HepG2 (cell line): Measurements from ENCODE around the gene ARIH2. TPM values are rescaled to one million over a fixed set of nuclear protein-coding genes. Genes with fewer than 3 reads are reported as not detected.

ENCODE experiments used
- ATAC-seq: fragments of 200-7000 bp; cut with Tn5 transposase; 3 replicates; pipeline ENCODE4 v1.9.1; 2020; ENCODE audit warnings: mild to moderate bottlenecking, moderate library complexity
- BruUV-seq: library from RNA; stranded (reverse); fragments of 400-500 nt; replicated peaks from 2 replicates; lab custom pipeline; 2021; lab: Mats Ljungman, UMichigan
- CTCF ChIA-PET: fragments of 300-600 bp; formaldehyde crosslinking; extraction: SDS; loops from one replicate; lab custom pipeline; 2021; ENCODE audit warnings: low total read pairs, inconsistent platforms, low intra/inter-chr PET ratio; lab: Yijun Ruan, JAX
- POLR2A ChIA-PET: fragments of 350-600 bp; sonication (Branson Sonifier 250); formaldehyde crosslinking; loops from one replicate; lab custom pipeline; 2020; ENCODE audit warnings: antibody characterized with exemption, inconsistent platforms; lab: Yijun Ruan, JAX
- DNase-seq: peaks from one replicate; pipeline ENCODE4 v3.0.0-alpha.2; 2015; ENCODE audit warnings: low spot score
- FAIRE-seq: peaks from 3 replicates; lab custom pipeline; 2011; peaks lifted over from hg19 to GRCh38; lab: Jason Lieb, UNC
- H2AFZ ChIP-seq: one replicate; pipeline ENCODE4 v1.6.1; 2011; ENCODE audit warnings: low read length, inconsistent platforms
- H3K27ac ChIP-seq: fragments of 300-600 bp; 3 replicates; pipeline ENCODE4 v1.8.0; 2011; ENCODE audit warnings: mixed run types, mild to moderate bottlenecking, mixed read lengths, low read length, inconsistent platforms; ENCODE audit not compliant: insufficient read depth; ENCODE audit errors: extremely low read length
- H3K27me3 ChIP-seq, 2 experiments: fragments of 200-600 bp in 1 of 2; 2 replicates in 1 of 2; 3 replicates in 1 of 2; pipeline versions ENCODE4 v1.6.0 to v1.8.0; 2011; ENCODE audit warnings: low read length in 2 of 2, mild to moderate bottlenecking in 2 of 2, moderate library complexity in 2 of 2, inconsistent platforms in 1 of 2; ENCODE audit not compliant: insufficient read depth in 2 of 2, control insufficient read depth in 1 of 2
- H3K36me3 ChIP-seq, 2 experiments: fragments of 200-600 bp in 1 of 2; replicated peaks in 1 of 2; 2 replicates in 1 of 2; 3 replicates in 1 of 2; pipeline versions ENCODE4 v1.5.1 to v1.8.0; 2011; ENCODE audit warnings: low read length in 2 of 2, inconsistent platforms in 1 of 2; ENCODE audit not compliant: insufficient read depth in 2 of 2, control insufficient read depth in 1 of 2
- H3K4me1 ChIP-seq: 2 replicates; pipeline ENCODE4 v1.5.1; 2012; ENCODE audit warnings: low read length, inconsistent platforms; ENCODE audit not compliant: insufficient read depth
- H3K4me2 ChIP-seq: 2 replicates; pipeline ENCODE4 v1.6.0; 2011; ENCODE audit warnings: low read depth, low read length, inconsistent platforms
- H3K4me3 ChIP-seq, 3 experiments: fragments of 200-600 bp in 1 of 3; sonication (generic), shearing (Covaris generic) in 1 of 3; replicated peaks in 1 of 3; 2 replicates each; pipeline ENCODE4 v1.5.1; 2011 to 2016; ENCODE audit warnings: low read length in 3 of 3, inconsistent platforms in 2 of 3, low read depth in 2 of 3, mild to moderate bottlenecking in 2 of 3, control low read depth in 1 of 3, mixed read lengths in 1 of 3; ENCODE audit not compliant: insufficient read depth in 1 of 3
- H3K79me2 ChIP-seq: one replicate; pipeline ENCODE4 v1.6.1; 2011; ENCODE audit warnings: low read length, inconsistent platforms; ENCODE audit not compliant: insufficient read depth
- H3K9ac ChIP-seq: 2 replicates; pipeline ENCODE4 v1.6.0; 2011; ENCODE audit warnings: mild to moderate bottlenecking, low read depth, low read length, inconsistent platforms; ENCODE audit not compliant: insufficient read depth
- H3K9me3 ChIP-seq: 2 replicates; pipeline ENCODE4 v1.5.1; 2012; ENCODE audit warnings: mild to moderate bottlenecking, low read length
- H4K20me1 ChIP-seq: 2 replicates; pipeline ENCODE4 v1.6.0; 2011; ENCODE audit warnings: inconsistent platforms, mild to moderate bottlenecking, low read length, moderate library complexity; ENCODE audit not compliant: insufficient read depth
- DNMT1 ChIP-seq: sonication (generic); formaldehyde crosslinking; IDR thresholded peaks from 2 replicates; pipeline ENCODE4 v1.5.1; 2020; ENCODE audit warnings: mild to moderate bottlenecking, missing genetic modification reagents
- EED ChIP-seq: sonication (generic); formaldehyde crosslinking; IDR thresholded peaks from 2 replicates; pipeline ENCODE4 v1.5.0; 2020; ENCODE audit warnings: mild to moderate bottlenecking, missing genetic modification reagents
- GPBP1L1 ChIP-seq: sonication (generic); formaldehyde crosslinking; IDR thresholded peaks from 2 replicates; pipeline ENCODE4 v1.5.0; 2020; ENCODE audit warnings: mild to moderate bottlenecking, missing genetic modification reagents
- HNRNPL ChIP-seq: fragments of 200-400 bp; formaldehyde crosslinking; IDR thresholded peaks from 2 replicates; pipeline ENCODE4 v1.6.1; 2017; ENCODE audit warnings: mild to moderate bottlenecking, low read depth, low read length
- HOXA5 ChIP-seq: sonication (generic); formaldehyde crosslinking; IDR thresholded peaks from 2 replicates; pipeline ENCODE4 v1.4.0; 2020; ENCODE audit warnings: missing genetic modification reagents
- JARID2 ChIP-seq: sonication (generic); formaldehyde crosslinking; IDR thresholded peaks from 2 replicates; pipeline ENCODE4 v1.8.1; 2023; ENCODE audit warnings: missing genetic modification reagents, inconsistent platforms; ENCODE audit not compliant: insufficient replicate concordance
- NR0B2 ChIP-seq: sonication (generic); formaldehyde crosslinking; IDR thresholded peaks from 2 replicates; pipeline ENCODE4 v1.4.0; 2020; ENCODE audit warnings: mild to moderate bottlenecking, missing genetic modification reagents
- REL ChIP-seq: sonication (generic); formaldehyde crosslinking; conservative IDR thresholded peaks from 2 replicates; pipeline ENCODE4 v1.8.0; 2022; ENCODE audit warnings: mild to moderate bottlenecking, missing genetic modification reagents, moderate library complexity
- ZKSCAN5 ChIP-seq: sonication (generic); formaldehyde crosslinking; IDR thresholded peaks from 2 replicates; pipeline ENCODE4 v1.5.1; 2020; ENCODE audit warnings: mild to moderate bottlenecking, missing genetic modification reagents
- ZNF264 ChIP-seq: sonication (generic); formaldehyde crosslinking; IDR thresholded peaks from 2 replicates; pipeline ENCODE4 v1.4.0; 2020; ENCODE audit warnings: missing genetic modification reagents
- ZNF746 ChIP-seq: sonication (generic); formaldehyde crosslinking; IDR thresholded peaks from 2 replicates; pipeline ENCODE4 v1.8.0; 2022; ENCODE audit warnings: mild to moderate bottlenecking, missing genetic modification reagents
- WGBS: methylation state at CpG from one replicate; pipeline ENCODE4 v1.1.6; 2017; ENCODE audit warnings: low lambda C conversion rate; 5-methylcytosine and 5-hydroxymethylcytosine counted together
- in situ Hi-C: cut with HindIII; loops from 2 replicates; pipeline ENCODE4 v1.10.0; 2017; ENCODE audit warnings: low pct_unique_long_range_greater_than_20kb; ENCODE audit not compliant: extremely low pct_ligation_motif_present
- intact Hi-C: fragments of 100-400 bp; cut with micrococcal nuclease; formaldehyde crosslinking; loops from one replicate; pipeline ENCODE4 v1.10.0; 2022; ENCODE audit not compliant: unreplicated experiment
- polyA plus RNA-seq, 8 experiments: library from polyadenylated mRNA; depleted of rRNA in 3 of 8; stranded (reverse) in 7 of 8; unstranded in 1 of 8; fragments of >200 nt; fragmentation: Illumina TruSeq in 4 of 8; extraction: Trizol in 4 of 8; gene quantifications; 2 replicates each; pipeline versions ENCODE4 v1.2.1 to v1.2.3, GENCODE V29; 2011 to 2016; ENCODE audit warnings: low read depth in 4 of 8, missing spikeins in 1 of 8, mixed read lengths in 1 of 8; ENCODE audit not compliant: insufficient read depth in 1 of 8
- total RNA-seq, 5 experiments: library from RNA; depleted of rRNA; stranded (reverse); fragments of >200 nt; fragmentation: Illumina TruSeq; extraction: Trizol; gene quantifications; 2 replicates each; pipeline ENCODE4 v1.2.3, GENCODE V29; 2016; ENCODE audit warnings: low read depth in 1 of 5
- TF ChIP-seq, protein P1 (sequence below): sonication (generic); formaldehyde crosslinking; conservative IDR thresholded peaks from 2 replicates; pipeline ENCODE4 v1.5.0; 2020; ENCODE audit warnings: missing genetic modification reagents
- TF ChIP-seq, protein P2 (sequence below): sonication (generic); formaldehyde crosslinking; IDR thresholded peaks from 2 replicates; pipeline ENCODE4 v1.4.0; 2020; ENCODE audit warnings: missing genetic modification reagents

The ARIH2 gene
- total and polyA plus RNA-seq, 2 of the 13 experiments (the other 11 are each of a cell fraction or from before 2014, with no cell fraction given): 64.8 to 83.3 TPM

- 100% methylated on average over 3 of the region's 3 CpGs for WGBS
- no peak overlapping the region for H3K4me3 ChIP-seq
- no peak overlapping the region for H3K27ac ChIP-seq
- no peaks in the 10 kb centered on the region for H3K9me3 ChIP-seq
- intact Hi-C loops: no loop called here
- BruUV-seq: no TSS peak
- ChIA-PET POLR2A (no interaction called here), CTCF (no interaction called here)
- H3K36me3 ChIP-seq: peaks cover 44 to 81% of the 10 kb centered on the region in 2 experiments
- no peaks in the 10 kb centered on the region for H4K20me1 ChIP-seq
- no peaks in the 10 kb centered on the region for H3K27me3 ChIP-seq
- ATAC-seq: no peak
- H2AFZ ChIP-seq: no peak overlapping the region
- no peak overlapping the region for H3K9ac ChIP-seq
- no peaks in the 10 kb centered on the region for H3K4me1 ChIP-seq
- no peaks in the 10 kb centered on the region for H3K79me2 ChIP-seq
- H3K4me2 ChIP-seq: no peak overlapping the region
- FAIRE-seq: no peak
- no peak for DNase-seq
- in situ Hi-C loops: no loop called here
- TF ChIP-seq HNRNPL (no peak), REL (CRISPR knock-in tag) (no peak), NR0B2 (no peak), ZNF746 (CRISPR knock-in tag) (no peak), HOXA5 (no peak), ZNF264 (CRISPR knock-in tag) (no peak)
- TF ChIP-seq, protein P1, sequence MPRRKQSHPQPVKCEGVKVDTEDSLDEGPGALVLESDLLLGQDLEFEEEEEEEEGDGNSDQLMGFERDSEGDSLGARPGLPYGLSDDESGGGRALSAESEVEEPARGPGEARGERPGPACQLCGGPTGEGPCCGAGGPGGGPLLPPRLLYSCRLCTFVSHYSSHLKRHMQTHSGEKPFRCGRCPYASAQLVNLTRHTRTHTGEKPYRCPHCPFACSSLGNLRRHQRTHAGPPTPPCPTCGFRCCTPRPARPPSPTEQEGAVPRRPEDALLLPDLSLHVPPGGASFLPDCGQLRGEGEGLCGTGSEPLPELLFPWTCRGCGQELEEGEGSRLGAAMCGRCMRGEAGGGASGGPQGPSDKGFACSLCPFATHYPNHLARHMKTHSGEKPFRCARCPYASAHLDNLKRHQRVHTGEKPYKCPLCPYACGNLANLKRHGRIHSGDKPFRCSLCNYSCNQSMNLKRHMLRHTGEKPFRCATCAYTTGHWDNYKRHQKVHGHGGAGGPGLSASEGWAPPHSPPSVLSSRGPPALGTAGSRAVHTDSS (CRISPR knock-in tag): no peak
Measured at GRCh38 chr3:48979451-48979850, 60.8 kb downstream of the ARIH2 start.

- no peak overlapping the region for H3K4me3 ChIP-seq
- H3K27ac ChIP-seq: no peak overlapping the region
- no peak for DNase-seq
- no peaks in the 10 kb centered on the region for H4K20me1 ChIP-seq
- BruUV-seq: no TSS peak
- ChIA-PET POLR2A (no interaction called here), CTCF (no interaction called here)
- H3K36me3 ChIP-seq: peaks cover 42 to 78% of the 10 kb centered on the region in 2 experiments
- no peak overlapping the region for H3K9ac ChIP-seq
- in situ Hi-C loops (no loop called here), intact Hi-C loops (no loop called here)
- no peak for ATAC-seq
- no peak overlapping the region for H3K4me2 ChIP-seq
- no peak for FAIRE-seq
- no peaks in the 10 kb centered on the region for H3K4me1 ChIP-seq
- H3K9me3 ChIP-seq: no peaks in the 10 kb centered on the region
- 96% methylated on average over 4 of the region's 4 CpGs for WGBS
- H2AFZ ChIP-seq: no peak overlapping the region
- H3K79me2 ChIP-seq: no peaks in the 10 kb centered on the region
- no peaks in the 10 kb centered on the region for H3K27me3 ChIP-seq
- TF ChIP-seq, protein P2, sequence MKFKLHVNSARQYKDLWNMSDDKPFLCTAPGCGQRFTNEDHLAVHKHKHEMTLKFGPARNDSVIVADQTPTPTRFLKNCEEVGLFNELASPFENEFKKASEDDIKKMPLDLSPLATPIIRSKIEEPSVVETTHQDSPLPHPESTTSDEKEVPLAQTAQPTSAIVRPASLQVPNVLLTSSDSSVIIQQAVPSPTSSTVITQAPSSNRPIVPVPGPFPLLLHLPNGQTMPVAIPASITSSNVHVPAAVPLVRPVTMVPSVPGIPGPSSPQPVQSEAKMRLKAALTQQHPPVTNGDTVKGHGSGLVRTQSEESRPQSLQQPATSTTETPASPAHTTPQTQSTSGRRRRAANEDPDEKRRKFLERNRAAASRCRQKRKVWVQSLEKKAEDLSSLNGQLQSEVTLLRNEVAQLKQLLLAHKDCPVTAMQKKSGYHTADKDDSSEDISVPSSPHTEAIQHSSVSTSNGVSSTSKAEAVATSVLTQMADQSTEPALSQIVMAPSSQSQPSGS (CRISPR knock-in tag): no peak
- TF ChIP-seq ZKSCAN5 (CRISPR knock-in tag) (no peak), DNMT1 (CRISPR knock-in tag) (no peak), GPBP1L1 (CRISPR knock-in tag) (no peak), JARID2 (CRISPR knock-in tag) (no peak), EED (CRISPR knock-in tag) (no peak)
Measured at GRCh38 chr3:48980295-48980694, 61.7 kb downstream of the ARIH2 start.
